ENCODE data around the gene TCAP.

GRCh38 chr17:39617100-39617445 is 48.1 kb upstream of the TCAP start:
- TF ChIP-seq CTCF (IDR thresholded peaks at IDR 0.05) (no peak), POLR2A (IDR thresholded peaks at IDR 0.05) (no peak)

Data from gastroesophageal sphincter (tissue), 3 donors.